Mesodermal cell (in vitro differentiated cells): ENCODE results near the gene LYPD4.
"Not testable (repeated sequence)": the region's sequence is repeated elsewhere in the genome, so short reads cannot be mapped to it uniquely, and the experiment has no call there.

Experiments used
- H3K27ac ChIP-seq: 2 replicates; pipeline ENCODE4 v1.7.0; 2013; ENCODE audit warnings: mild to moderate bottlenecking, low read depth, low read length, moderate library complexity; ENCODE audit not compliant: severe bottlenecking
- H3K36me3 ChIP-seq: 2 replicates; pipeline ENCODE4 v1.7.1; 2013; ENCODE audit warnings: mild to moderate bottlenecking, low read length, moderate library complexity; ENCODE audit not compliant: control insufficient read depth, insufficient read depth
- H3K4me1 ChIP-seq: one replicate; pipeline ENCODE4 v1.7.1; 2013; ENCODE audit warnings: mild to moderate bottlenecking, low read length; ENCODE audit not compliant: insufficient read depth, control insufficient read depth, poor library complexity, severe bottlenecking
- H3K4me3 ChIP-seq: 2 replicates; pipeline ENCODE4 v1.7.0; 2013; ENCODE audit warnings: low read length, control low read depth, mild to moderate bottlenecking; ENCODE audit not compliant: insufficient read depth, poor library complexity, severe bottlenecking; ENCODE audit errors: extremely low read depth
- H3K9me3 ChIP-seq: 2 replicates; pipeline ENCODE4 v1.7.1; 2013; ENCODE audit warnings: mild to moderate bottlenecking, low read length, moderate library complexity; ENCODE audit not compliant: control insufficient read depth
- WGBS, 2 experiments: methylation state at CpG; one replicate each; pipeline ENCODE4 v1.1.5; 2013; ENCODE audit warnings: missing lambda C conversion rate in 2 of 2; ENCODE audit not compliant: insufficient coverage in 2 of 2; 5-methylcytosine and 5-hydroxymethylcytosine counted together

LYPD4 gene

GRCh38 chr19:41796362-41796761 is 48.1 kb downstream of the LYPD4 start, which contains the start of gene CEACAM3:
CEACAM3 (plus strand) TSS chr19:41796587; CDS start chr19:41796678, 91 bp downstream.
- H3K4me3 ChIP-seq: no peak within 1 kb of the TSS
- no peak within 1 kb of the TSS for H3K27ac ChIP-seq
- no peaks in the 10 kb centered on the region for H3K4me1 ChIP-seq
- no peaks in the 10 kb centered on the region for H3K36me3 ChIP-seq
- no peaks in the 10 kb centered on the region for H3K9me3 ChIP-seq

- Histone ChIP-seq H3K9me3 (no peaks in the 10 kb centered on the region), H3K27ac (no peak overlapping the region)
- WGBS, 2 experiments: 74 to 80% methylated on average over 3 of the region's 5 CpGs
Observed at GRCh38 chr19:41795031-41795461, 49.4 kb downstream of the LYPD4 start.

GRCh38 chr19:41793414-41793727 is 51.1 kb downstream of the LYPD4 start:
- H3K36me3 ChIP-seq: no peaks in the 10 kb centered on the region
- H3K4me3 ChIP-seq: no peak overlapping the region
- H3K9me3 ChIP-seq: no peaks in the 10 kb centered on the region
- H3K27ac ChIP-seq: no peak overlapping the region
- no CpG with 5 or more reads among the region's 1 CpG for WGBS, 2 experiments
- no peaks in the 10 kb centered on the region for H3K4me1 ChIP-seq

More at GRCh38 chr19:41795031-41795461, 49.4 kb downstream of the LYPD4 start:
- no peaks in the 10 kb centered on the region for H3K4me1 ChIP-seq
- H3K4me3 ChIP-seq: no peak overlapping the region
- H3K36me3 ChIP-seq: no peaks in the 10 kb centered on the region

GRCh38 chr19:41792513-41793413 is 51.7 kb downstream of the LYPD4 start:
- Histone ChIP-seq H3K4me3 (no peak overlapping the region), H3K36me3 (no peaks in the 10 kb centered on the region), H3K4me1 (no peaks in the 10 kb centered on the region), H3K9me3 (no peaks in the 10 kb centered on the region), H3K27ac (no peak overlapping the region)
- 31 to 37% methylated on average over 11 to 17 of the region's 22 CpGs for WGBS, 2 experiments

- 50% methylated on average over 1 to 2 of the region's 5 CpGs for WGBS, 2 experiments
- H3K4me3 ChIP-seq, H3K4me1 ChIP-seq, H3K27ac ChIP-seq, H3K9me3 ChIP-seq, H3K36me3 ChIP-seq: not testable (repeated sequence)
Observed at GRCh38 chr19:41789053-41789452, 55.4 kb downstream of the LYPD4 start.

- not testable (repeated sequence) for H3K36me3 ChIP-seq, H3K9me3 ChIP-seq, H3K4me3 ChIP-seq, H3K27ac ChIP-seq, H3K4me1 ChIP-seq
- no CpG with 5 or more reads among the region's 1 CpG for WGBS, 2 experiments
Observed at GRCh38 chr19:41788518-41788917, 56.0 kb downstream of the LYPD4 start.
